CD4-positive, alpha-beta T cell treated with Interleukin-12 subunit alpha and Interleukin-12 subunit beta, for 1 hour (primary cell): ENCODE results near the gene SENP8.
"Not testable (repeated sequence)": the region's sequence is repeated elsewhere in the genome, so short reads cannot be mapped to it uniquely, and the experiment has no call there.

Experiments
- DNase-seq: peaks from one replicate; pipeline ENCODE4 v3.0.0-alpha.2; 2020

SENP8 gene

DNA sequence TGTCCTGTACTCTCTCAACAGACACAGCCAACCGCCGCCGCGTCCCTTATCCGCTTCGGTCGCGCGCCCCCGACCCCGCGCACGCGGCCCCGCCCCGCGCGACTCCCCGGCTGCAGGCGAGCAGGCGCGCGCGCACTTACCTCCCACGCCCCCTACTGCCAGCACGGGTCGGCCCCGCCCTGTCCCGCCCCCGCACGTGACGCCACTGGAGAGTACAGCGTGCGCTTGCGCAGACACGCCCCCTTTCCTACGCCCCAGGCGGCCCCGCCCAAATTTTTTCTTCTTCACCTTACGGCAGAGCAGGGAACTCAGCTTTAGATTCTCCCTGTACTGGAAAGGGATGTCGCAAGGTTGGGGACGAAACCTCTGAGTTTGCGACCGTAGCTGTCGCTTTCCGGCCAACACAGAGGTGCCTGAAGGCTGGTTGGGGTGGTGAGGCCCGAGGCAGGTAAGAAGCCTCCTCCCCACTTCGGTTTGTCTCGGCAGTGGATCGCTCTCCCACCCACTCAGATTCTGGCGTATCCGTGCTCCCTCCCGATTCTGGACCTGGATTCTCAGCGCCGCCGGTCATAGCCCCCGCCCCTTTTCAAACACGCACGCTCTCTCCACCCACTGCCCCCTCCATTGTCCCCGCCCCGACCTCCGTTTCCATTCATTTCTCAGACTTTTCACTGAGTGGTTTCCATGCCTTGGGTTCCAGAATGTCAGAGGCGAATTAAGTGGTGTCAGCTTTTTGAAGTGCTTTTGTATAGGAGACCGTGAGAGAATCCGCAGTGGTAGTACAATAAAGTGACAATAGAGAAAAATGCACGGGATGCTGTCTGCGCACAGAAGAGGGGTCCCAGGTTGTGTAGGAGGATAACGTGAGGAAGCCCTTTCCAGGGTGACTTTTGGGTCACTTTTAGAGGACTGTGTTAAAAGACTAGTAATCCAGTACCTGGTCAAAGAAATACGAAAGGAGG, at the start of gene SENP8, which contains the start of gene MYO9A:
Gene SENP8, plus strand, starts transcription at position 387 of the 962 bp plus-strand sequence. CDS start 21,221 bp downstream, outside the sequence.
Gene MYO9A, minus strand, starts transcription at position 134 of the 962 bp plus-strand sequence. CDS start 71,587 bp downstream, outside the sequence.
- DNase-seq = peak; percentile 99

DNA sequence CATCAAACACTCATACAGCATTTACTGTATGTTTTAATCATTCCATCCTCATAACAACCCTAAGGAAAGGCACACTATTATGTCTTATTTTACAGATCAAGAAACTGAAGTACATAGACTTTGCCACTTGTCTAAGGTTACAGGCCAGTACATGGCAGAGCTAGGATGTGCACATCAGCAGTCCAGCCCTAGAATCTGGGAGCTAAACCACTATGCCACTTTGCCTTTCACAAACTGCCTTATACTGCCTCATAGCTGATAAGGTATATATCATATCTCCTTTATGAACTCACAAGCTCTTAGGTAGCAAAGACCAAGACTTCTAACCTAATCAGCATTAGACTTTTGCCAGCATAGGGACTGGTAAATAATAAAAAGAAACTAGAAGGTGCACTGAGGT, 49.3 kb upstream of the SENP8 start:
- no peak for DNase-seq

DNA sequence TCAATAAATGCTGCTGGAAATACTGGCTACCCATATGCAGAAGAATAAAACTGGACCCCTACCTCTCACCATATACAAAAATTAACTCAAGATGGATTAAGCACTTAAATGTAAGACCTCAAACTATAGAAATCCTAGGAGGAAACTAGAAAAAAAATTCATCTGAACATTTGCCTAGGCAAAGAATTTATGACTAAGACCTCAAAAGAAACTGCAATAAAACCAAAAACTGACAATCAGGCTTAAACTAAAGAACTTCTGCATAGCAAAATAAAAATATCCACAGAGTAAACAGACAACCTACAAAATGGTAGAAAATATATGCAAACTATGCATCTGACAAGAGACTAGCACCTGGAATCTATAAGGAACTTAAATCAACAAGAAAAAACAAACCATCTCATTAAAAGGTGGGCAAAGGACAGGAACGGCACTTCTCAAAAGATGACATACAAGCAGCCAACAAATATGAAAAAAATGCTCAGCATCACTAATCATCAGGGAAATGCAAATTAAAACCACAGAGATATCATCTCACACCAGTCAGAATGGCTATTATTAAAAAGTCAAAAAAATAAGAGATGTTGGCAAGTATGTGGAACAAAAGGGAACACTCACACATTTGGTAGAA, 47.3 kb upstream of the SENP8 start:
- no peak for DNase-seq

- not testable (repeated sequence) for DNase-seq
Measured at GRCh38 chr15:72071448-72071825, 46.8 kb upstream of the SENP8 start.

DNA sequence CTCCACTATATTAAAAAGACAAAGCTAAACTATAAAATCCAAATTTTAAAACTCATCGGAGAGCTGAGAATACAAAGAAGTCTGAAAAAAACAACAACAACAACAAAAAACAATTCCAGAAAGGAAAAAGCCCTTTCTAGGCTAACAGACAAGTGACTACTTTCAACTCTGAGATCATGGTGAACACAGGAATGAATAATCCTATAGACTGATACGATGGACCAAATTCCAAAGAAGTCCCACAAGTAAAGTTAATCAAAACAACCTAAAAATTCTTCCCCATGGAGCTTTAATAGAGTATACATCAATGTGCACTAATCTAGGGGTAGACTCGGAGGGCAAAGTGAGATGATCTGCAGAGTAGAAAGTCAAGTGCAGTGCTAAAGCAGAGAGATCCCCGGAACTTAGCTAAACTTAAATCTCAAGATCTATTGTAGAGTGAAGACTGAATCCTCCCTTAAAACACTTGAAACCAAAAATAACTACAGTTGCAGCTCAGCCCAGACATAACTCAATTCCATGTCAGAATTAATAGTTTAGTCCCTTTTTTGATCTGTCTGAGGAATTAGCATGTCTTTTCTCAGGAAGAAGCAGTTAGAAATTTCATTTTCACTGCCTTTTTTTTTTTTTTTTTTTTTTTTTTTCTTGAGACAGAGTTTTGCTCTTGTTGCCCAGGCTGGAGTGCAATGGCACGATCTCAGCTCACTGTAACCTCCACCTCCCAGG, 43.7 kb upstream of the SENP8 start:
- no peak for DNase-seq

DNA sequence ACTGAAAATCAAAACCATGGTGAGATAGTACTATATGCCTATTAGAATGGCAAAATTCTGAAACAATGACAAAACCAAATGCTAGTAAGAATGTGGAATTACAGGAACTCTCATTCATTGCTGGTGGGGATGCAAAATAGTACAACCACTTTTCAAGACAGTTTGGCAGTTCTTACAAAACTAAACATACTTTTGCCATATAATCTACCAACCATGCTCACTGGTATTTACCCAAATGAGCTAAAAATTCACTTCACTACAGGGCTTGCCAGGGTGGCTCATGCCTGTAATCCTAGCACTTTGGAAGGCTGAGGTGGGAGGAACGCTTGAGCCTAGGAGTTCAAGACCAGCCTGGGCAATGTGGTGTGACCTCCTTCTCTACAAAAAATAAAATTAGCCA, 40.3 kb upstream of the SENP8 start:
- DNase-seq = no peak

DNA sequence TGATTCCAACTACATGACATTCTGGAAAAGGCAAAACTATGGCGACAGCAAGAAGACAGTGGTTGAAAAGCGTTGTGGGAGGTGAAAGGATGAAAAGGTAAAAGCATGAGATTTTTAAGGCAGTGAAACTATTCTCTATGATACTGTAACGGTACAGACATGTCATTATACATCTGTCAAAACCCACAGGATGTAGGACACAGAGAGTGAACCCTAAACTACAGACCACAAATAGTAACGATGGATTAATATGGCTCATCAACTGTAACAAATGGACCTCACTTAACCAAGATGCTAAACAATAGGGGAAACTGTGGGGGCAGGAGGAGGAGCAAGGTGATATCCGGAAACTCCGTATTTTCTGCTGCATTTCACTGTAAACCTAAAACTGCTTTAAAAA, 39.3 kb upstream of the SENP8 start:
- peak; percentile 0 for DNase-seq

DNA sequence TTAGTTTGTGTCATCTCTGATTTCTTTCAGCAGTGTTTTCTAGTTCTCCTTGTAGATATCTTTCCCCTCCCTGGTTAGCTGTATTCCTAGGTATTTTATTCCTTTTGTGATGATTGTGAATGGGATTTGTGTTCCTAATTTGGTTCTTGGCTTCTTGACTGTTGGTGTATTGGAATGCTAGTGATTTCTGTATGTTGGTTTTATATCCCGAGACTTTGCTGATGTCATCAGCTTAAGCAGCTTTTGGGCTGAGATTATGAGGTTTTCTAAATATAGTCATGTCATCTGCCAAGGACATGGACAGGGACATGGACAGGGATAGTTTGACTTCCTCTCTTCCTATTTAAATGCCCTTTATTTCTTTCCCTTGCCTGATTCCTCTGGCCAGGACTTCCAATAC, 36.0 kb upstream of the SENP8 start:
- DNase-seq = no peak

DNA sequence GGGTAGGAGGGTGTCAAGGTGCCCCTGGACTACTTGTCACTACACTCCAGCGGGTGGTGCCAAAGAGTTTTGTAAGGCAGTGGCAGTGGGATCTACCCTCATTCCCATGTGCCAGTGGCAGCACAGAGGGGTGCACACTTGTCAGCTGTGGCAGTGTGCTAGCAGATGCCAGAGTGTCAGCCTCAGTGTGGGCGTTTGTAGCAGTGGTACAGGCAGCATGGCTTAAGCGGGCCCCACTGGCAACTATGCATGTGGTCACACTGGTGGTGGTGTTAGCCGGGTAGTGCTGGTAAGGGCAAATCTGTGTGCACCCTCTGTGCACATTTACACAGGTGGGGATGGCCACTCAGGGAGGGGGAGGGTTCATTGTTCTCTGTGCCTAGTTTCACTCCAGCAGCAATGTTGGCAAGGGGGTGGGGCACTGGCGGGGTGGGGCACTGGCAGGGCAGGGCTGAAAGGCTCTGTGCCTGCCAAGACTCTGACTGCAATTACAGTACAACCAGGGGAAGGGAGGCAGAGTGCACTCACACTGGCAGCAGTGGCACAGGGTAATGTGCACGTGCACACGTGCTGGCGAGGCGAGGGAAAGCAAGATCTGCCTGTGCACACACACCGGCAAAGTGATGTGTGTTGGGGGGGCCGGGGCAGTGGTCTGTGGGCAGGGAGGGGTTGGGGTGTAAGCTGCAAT, 32.0 kb upstream of the SENP8 start:
- DNase-seq = no peak

DNA sequence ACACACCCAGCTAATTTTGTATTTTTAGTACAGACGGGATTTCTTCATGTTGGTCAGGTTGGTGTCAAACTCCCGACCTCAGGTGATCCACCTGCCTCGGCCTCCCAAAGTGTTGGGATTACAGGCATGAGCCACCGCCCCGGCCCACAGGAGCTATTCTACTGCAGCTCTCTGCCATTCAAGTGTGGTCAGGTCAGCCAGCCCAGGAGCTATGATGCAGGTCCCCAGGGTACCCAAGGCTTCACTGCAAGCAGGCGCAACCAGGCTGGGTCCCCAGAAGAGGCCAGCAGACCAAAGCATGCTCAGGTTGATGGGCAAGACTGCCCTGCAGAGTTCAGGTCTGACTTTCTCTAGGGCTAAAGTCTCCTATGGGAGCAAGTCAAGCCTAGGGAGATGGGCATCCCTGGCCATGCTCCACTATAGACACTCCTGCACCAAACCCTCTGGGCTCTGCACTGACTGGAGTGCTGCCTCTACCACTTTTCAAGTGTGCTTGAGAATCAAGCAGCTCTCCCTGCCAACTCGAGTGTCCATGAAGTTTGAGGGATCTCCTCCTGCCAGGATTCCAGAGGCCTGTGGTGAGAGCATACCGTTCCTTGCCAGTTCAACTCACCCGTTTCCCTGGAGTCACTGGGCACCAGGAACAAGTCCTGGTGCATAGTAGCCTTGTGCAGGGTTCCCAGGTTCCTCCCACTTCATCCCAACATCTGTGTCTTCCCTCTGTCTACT, 31.1 kb upstream of the SENP8 start:
- no peak for DNase-seq

DNA sequence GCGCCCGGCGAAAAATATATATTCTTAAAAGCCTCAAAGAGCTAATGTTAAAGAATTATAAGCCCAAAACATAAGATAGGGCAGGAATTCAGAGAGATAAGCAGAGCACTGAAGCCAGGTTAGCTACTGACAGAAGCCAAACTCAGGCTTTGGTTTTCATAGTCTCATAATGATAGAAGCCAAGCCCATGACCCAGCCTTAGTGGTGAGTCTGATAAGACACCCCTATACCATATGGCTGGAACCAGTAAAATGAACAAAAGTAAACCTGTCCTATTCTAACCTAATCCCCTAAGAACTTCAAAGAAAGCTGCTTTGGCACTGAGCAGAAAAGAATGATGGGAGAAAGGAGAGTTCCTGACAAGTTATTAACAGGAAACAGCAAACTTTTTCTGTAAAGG, 26.2 kb upstream of the SENP8 start:
- no peak for DNase-seq

DNA sequence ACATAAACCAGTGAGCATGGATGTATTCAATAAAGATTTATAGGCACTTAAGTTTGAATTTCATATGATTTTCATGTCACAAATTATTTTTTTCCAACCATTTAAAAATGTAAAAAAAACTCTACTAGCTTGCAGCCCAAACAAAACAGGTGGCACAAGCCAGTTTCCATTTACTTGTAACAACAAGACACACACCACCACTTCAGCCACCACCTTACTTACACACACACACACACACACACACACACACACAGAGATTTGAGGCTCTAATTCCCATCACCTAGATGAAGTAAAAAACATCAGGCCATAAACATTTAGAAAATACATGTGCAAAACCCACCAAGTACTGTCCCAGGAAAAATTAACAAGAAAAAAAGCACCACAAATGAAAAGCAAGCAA, 25.5 kb upstream of the SENP8 start:
- DNase-seq = no peak

GRCh38 chr15:72096796-72097195, 21.4 kb upstream of the SENP8 start:
- no peak for DNase-seq

DNA sequence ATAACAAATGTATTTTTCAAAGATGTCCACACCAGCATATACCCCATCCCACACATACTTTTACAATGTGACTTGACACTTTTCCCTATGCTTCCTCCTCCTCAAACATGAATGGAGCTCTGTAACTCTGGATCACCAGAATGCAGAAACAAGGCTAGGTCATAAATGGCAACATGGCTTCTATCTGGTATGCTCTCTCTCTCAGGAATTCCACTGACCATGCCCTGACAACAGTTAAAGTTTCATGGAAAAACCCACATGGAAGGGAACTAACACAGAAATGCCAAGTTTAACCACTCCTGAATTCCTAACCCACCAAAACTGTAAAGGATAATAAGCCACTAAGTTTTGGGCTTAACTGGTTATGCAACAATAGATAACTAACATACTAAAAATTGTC, 20.2 kb upstream of the SENP8 start:
- DNase-seq = no peak

DNA sequence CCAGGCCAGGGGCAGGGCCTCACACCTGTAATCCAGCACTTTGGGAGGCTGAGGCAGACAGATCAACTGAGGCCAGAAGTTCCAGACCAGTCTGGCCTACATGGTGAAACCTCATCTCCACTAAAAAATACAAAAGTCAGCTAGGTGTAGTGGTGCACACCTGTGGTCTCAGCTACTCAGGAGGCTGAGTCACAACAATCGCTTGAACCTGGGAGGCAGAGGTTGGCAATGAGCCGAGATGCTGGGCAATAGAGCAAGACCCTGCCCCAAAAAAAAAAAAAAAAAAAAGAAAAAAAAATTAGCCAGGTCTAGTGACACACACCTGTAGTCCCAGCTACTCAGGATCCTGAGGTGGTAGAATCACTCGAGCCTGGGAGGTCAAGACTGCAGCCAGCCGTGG, 19.0 kb upstream of the SENP8 start:
- DNase-seq = no peak

GRCh38 chr15:72100551-72100950, 17.7 kb upstream of the SENP8 start:
- DNase-seq = not testable (repeated sequence)

- no peak for DNase-seq
Measured at GRCh38 chr15:72105111-72105510, 13.1 kb upstream of the SENP8 start.

DNA sequence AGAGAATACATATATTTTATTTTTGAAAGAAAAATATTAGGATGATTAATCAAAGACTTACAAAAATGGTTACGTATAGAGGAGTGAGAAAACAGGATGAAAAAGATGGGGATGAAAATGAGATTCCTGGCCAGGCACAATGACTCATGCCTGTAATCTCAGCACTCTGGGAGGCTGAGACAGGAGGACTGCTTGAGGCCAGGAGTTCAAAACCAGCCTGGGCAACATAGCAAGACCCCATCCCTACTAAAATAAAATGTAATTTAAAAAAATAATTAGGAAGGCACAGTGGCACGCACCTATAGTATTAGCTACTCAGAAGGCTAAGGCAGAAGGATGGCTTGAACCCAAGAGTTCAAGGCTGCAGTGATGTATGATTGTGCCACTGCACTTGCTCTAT, 12.1 kb upstream of the SENP8 start:
- no peak for DNase-seq

DNA sequence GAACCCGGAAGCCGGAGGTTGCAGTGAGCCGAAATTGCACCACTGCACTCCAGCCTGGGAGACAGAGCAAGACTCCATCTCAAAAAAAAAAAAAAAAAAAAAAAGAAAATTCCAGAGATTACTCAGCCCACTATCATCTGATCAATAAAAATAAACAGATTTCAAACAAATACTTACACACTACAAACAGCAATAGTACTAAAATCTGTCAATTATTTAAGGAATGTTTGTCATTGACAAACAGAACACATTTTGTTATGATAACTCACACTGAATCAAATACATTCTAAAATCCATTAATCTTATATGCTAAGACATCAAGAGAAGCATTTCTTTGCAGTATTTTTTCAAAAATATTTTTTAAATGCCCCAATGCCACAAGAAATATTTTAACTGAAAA, 7.8 kb upstream of the SENP8 start:
- no peak for DNase-seq

- DNase-seq = no peak
Measured at GRCh38 chr15:72112116-72112515, 6.1 kb upstream of the SENP8 start.

- DNase-seq = no peak
Measured at GRCh38 chr15:72112805-72113204, 5.4 kb upstream of the SENP8 start.

GRCh38 chr15:72113347-72114031, 4.7 kb upstream of the SENP8 start:
- no peak for DNase-seq
